NCI-H69 (cell line): Measurements from ENCODE around the gene FAM222B.
A peak's percentile ranks its signal among the peaks of the same experiment; 100 is the strongest.
"Not testable (repeated sequence)": the region's sequence is repeated elsewhere in the genome, so short reads cannot be mapped to it uniquely, and the experiment has no call there.

Source experiments
- DNase-seq: peaks from one replicate; lab custom pipeline; 2025; lab: John Stamatoyannopoulos, UW

The FAM222B gene

DNA sequence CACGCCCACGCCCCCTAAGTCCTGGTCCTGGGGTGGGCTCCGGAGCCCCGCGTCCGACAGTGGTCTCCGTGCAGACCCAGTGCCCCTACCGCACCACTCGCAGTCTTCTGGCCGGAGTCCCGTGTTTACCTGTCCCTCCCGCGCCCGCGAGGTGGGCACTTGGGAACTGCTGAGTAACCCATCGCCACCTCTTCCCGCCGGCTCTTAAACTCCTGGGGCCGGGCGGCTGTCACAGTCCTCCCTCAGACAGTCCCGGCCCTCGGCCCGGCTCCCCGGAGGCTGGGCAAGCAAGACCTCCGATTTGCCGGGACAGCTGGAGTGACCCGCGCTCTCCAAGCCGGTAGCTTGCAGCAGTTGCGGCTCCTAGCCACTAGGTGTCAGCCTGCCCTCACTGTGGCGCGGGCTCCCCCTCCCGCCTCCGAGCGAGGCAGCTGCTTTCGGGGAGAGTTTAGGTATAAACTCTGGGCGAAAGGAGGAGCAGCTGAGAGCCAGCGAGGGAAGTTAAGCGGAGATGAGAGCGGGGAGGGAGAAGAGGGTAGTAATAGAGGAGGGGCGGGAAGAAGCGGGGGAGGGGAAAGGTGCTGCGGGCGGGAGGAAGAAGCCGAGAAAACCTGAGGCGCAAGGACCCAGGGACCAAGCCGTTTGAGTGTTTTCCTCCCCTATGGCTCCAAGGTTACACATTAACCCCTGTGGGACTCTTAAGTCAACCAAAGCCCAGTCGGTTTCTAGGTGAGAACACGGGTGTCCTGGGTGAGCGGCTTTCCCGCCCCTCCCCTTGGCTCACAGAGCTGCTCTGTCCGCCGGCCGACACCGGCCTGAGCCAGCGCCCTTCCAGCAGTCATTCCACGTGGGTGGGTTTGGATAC, 115.7 kb downstream of the FAM222B start:
- peak; percentile 99 for DNase-seq

DNA sequence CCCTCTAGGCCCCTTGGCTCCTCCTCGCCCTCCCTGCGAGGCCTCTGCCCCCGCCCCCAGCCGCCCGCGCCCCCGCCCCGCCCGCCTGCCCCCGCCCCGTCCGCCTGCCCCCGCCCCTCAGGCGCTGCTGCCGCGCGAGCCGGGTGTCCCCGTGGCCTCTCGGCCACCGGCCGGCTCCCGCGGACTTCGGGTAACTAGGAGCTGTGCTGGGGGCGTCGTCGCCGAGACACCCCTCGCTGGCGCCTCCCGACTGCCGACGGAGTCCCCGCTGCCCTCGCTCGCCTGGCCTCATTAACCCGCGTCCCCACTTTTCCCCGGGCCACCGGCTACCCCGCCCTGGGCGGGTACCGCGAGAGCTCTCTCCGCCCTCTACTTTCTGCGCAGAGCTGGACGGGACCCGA, 116.4 kb downstream of the FAM222B start, which contains the start of gene TLCD1:
Gene TLCD1, minus strand, starts transcription at position 8 of the 401 bp plus-strand sequence. CDS start 136 bp downstream, outside the sequence.
- peak; percentile 89 for DNase-seq

DNA sequence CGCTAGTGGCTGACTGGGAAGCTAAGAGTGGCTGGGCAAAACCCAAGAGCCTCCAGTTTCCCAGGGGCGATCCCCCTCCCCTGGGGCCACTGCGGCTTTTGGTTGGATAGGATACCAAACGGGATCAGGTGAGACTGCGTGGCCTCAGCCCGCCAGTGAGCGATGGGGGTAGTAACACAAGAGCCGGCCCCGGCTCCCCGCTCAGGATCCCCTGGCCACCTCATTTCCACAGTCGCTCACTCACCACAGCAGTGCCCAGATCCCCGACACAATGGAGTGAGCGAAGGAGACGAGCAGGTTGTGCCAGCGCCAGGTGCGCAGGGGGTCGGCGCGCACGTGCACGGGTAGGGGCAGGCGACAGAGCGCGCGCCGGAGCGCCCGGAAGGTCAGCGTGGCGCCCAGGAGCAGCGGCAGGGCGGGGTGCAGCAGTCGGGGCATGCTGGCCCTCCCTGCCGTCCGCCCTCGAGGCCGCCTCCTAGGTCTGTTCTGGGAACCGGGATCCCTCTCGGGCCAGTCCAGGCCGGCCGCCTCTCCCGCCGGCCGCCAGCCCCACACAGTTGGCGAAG, 116.8 kb downstream of the FAM222B start:
- peak; percentile 94 for DNase-seq

DNA sequence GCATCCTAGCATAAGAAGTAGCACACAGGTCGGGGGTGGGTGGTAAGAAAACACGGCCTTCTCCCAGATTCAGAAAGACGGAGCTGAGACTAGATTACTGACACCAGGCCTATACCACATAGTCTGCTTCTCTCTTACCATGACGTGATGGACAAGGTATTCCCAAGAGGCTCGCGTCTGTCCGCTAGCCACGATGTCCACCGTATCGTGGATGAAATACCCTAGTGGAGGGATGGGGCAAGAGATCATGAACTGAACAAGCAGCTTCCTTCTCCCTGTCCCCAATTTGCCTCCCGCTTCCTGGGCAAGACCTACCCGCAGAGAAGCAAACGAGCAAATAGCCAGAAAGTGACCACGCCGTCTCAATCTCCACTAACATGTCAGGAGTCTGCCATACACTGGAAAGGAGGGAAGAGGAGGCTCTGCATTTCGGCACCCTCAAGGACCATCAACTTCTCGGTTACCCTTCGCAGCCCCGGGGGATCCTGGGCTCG, 117.4 kb downstream of the FAM222B start:
- peak; percentile 74 for DNase-seq

DNA sequence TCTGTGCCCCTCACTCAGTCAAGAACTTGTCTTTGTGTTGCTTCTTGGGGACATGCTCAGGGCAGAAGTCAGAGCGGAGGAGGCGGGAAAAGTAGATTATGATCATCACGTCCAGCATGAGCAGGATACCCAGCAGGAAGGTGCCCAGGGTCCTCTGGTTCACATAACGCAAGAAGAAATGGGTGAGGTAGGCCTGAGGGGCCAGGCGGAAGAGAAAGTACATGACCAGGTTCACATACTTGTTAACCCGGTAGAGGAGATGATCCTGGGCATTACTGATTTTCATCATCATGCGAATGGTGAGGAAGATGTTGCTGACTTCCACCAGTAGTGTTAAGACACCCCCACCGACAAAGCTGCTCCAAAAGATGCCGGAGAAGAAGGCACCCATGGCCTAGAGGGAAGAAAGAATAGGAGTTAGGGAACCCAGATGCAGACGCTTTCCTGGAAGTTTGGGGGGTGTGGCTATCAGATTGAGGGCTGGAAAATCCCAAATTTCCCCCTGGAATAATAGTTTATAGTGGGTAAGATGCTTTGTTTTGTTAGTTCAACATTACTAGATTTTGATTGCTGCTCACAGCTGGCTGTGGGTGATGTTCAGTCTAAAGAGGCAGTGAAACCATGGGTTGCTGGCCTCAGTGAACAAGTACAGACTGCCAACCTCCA, 118.0 kb downstream of the FAM222B start:
- DNase-seq = peak; percentile 52

DNA sequence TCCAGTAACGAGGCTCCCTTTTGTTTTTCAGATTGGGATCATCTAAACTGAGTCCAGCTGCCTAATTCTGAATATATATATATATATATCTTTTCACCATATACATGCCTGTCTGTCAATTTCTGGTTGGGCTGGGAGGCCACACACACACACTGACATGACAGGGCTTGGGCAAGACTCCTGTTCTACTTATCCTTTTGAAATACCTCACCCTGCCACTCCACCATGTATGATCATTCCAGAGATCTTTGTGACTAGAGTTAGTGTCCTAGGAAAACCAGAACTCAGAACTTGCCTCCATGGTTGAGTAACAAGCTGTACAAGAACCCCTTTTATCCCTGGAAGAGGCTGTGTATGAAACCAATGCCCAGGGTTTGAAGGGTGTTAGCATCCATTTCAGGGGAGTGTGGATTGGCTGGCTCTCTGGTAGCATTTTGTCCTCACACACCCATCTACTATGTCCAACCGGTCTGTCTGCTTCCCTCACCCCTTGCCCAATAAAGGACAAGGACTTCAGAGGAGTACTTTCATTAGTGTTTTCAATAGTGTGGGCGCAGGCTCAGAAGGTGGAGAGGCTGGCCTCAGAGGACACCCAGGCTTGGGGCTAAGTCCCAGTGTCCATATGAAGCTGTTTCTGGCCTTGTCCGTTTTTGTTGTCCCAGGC, 118.6 kb downstream of the FAM222B start:
- DNase-seq = not testable (repeated sequence)

DNA sequence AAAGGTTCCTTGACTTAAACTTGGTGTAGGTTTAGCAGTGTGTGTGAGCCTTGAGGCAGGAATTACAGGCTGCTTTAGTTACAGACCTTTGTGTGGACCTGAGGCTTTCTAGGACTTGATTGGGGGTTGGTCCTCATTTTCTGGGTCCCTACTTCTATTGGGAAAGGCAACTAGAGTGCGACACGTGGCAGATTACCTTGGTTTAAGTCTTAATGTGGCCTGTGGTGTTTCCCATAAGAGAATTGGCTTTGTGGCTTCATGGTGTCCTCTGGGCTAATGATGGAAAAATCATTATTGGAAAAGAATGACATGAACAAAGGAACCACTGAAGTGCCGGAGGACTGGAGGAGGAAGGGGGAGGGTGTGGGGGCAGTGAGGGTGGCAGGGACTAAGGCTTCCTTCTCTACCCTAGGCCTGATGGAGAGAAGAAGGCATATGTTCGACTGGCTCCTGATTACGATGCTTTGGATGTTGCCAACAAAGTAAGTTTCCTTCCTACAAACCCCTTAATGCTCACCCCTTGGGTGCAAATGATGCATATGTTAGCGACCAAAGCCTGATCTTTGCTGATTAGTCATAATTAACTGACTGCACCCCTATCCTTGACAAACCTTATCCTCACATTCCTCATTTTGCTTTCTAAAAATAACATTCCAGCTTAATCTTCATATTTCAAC, 119.3 kb downstream of the FAM222B start:
- DNase-seq = no peak

DNA sequence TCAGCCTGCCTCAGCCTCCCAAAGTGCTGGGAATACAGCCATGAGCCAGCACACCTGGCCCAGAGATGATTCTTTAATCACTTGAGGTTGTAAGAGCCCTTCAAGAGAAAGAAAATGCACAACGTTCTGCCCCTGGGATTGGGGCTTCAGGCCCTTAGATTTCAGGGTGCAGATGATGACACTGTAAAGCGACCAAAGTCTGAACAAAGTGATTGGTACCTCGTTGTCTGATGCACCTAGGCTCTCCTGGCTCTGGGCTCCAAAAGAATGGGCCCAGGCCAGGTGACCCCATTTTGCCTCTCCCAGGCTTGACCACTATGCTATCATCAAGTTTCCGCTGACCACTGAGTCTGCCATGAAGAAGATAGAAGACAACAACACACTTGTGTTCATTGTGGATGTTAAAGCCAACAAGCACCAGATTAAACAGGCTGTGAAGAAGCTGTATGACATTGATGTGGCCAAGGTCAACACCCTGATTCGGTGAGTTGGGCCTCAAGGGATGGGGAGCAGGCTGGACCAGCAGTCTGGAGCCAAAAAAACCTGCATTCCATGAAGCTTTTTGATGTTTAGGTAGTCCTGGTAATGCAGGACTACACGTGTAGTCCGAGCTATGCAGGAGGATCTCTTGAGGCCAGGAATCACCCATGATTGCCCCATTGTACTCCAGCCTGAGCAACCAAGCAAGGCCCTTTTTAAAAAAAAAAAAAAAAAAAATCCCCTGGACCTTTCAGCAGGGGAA, 120.0 kb downstream of the FAM222B start:
- no peak for DNase-seq

DNA sequence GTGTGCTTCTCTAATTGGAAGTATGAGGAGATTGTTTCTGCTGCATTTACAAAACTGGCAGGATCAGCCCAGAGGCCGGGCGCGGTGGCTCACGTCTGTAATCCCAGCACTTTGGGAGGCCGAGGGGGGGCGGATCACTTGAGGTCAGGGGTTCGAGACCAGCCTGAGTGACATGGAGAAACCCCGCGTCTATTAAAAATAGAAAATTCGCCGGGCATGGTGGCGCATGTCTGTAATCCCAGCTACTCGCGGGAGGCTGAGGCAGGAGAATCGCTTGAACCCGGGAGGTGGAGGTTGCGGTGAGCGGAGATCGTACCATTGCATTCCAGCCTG, 121.6 kb downstream of the FAM222B start:
- not testable (repeated sequence) for DNase-seq

DNA sequence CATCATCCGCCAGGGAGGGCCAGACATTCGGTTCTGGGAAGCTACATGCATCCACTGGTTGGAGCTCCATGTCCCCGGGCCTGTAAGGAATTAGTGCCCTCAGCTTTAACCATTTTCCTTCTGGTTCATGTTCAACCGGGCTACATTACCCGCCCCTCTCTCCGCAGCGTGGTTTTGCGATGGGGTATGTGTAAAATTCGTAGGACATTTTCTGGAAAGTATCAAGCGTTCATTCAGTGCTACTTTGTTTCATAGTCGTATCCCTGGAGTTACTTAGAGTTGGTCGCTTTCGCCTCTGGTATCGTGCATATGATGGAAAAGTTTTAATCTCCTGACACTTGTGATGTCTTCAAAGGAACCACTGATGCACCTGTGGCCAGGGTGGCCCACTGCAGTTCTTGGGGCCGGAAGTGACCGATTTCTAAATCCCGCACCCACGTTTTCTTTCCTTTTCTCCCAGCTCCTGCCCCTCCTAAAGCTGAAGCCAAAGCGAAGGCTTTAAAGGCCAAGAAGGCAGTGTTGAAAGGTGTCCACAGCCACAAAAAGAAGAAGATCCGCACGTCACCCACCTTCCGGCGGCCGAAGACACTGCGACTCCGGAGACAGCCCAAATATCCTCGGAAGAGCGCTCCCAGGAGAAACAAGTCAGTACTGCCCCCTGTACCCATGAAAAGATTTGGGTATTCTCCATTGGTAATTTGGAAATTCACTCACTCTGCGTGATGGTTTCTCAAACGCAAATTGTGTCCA, 122.2 kb downstream of the FAM222B start:
- no peak for DNase-seq

DNA sequence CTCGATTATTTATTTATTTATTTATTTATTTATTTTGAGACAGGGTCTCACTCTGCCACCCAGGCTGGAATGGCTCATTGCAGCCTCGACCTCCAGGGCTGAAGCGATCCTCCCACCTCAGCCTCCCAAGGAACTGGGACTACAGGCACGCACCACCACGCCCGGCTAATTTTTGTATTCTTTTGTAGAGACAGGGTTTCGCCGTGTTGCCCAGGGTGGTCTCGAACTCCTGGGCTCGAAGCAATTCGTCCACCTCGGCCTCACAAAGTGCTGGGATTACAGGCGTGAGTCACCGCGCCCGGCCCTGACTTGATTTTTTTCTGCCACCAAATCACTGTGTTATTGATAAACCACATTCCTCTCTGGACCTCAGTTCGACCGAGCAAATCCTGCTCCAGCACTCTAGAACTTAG, 123.6 kb downstream of the FAM222B start:
- no peak for DNase-seq

DNA sequence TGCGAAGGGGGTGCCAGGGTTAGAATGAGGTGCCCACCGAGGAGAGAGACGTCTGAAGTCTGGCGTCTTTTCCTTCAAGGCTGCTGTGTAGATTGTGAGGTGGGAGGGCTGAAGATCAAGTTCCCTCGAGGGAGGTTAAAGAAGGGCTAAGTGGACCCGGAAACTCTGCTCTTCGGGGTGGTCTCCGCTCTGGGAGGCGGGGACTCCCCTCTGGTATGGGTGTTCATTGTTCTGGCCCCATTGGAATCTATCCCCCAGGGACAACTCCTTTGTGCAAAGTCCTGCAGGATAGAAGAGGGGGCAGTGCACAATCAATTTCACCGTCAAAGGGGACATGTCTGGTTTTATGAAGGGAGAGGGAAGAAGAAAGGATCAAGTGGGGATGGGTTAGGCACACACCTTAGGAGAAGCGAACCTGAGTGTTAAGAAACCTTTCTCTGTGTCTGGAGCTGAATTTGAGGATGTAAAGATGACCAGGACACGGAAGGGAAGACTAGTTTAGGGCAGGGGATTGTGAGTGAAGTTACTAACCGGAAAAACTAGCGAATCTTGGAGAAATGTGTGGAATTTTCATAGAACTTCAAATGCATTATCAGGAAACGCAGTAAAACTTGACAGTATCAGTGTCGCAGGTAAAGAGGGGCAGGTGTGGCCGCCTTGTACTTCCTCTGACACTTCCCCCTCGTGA, 124.1 kb downstream of the FAM222B start:
- peak; percentile 58 for DNase-seq

DNA sequence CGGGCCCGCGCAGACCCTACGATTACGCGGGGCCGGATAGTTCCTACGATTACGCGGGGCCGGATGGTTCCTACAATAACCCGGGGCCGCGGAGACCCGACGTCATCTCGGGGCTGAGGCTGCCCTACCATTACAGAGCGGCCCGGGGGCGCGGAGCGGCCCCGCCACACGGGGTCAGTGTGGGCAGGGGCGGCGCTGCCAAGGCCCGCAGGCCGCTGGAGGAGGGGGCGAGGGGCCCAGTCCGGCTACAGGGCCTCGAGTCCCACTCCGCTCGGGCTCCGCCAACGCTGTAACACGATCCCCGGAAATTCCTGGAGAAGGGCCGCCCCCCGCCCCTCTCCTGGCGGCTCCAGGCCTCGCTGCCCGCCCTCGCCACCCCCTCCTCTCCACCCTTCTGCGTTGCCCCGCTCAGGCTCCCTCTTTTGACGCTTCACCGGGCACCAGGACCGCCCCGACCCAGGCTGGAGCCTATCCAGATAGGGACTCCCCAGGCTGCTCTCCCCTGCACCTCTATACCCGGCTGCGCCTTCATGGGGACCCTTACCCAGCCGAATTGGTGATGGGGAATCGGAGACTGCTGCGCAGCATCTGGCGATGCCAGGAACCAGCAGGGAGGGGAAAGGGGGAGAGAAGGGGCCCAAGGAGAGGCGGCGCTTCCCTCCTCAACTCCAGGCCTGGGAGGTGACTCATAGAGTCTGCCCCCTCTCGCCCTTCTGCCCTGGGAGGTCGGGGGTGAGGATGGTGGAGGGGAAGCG, 124.8 kb downstream of the FAM222B start, which contains the start of gene RAB34:
Gene RAB34, minus strand, starts transcription at position 291 of the 755 bp plus-strand sequence. CDS start 602 bp downstream, outside the sequence.
- DNase-seq = peak; percentile 88

DNA sequence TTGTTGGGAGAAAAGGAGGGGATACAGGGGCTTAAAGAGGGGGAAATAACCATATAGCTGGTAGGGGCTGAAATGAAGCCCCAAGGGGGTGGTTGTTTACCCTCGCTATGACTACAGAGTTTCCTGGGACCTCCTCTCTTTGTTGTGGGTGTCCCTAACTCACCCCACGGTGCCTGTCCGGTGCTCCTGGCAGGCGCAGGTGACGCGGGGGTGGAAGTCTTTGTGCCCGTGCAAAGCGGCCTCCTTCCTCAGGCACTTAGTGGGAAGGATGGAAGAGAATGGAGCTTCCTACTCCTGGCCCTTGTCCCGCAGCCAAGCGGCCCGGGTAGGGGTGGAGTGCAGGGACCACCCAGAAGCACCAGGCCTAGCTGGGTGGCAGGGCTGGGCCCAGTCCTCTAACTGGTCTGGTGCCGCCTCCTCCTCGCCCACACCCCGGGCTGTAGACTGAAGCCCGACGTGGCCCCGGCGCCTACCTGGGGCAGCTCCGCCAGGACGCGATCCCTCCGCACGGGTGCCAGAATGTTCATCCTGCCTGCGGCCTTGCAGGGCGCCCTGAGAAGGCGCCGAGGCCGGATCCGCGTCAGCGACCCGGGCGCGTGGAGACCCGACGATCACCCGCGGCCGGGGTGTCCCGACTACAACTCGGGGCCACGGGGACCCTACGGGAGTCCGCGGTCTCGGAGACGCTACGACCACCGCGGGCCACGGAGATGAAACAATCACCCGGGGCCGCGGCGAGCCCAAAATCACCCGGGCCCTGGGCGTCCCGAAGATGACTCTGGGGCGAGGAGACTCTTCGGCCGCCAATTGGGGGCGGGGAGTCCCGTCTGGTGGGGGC, 125.6 kb downstream of the FAM222B start:
- DNase-seq = no peak

DNA sequence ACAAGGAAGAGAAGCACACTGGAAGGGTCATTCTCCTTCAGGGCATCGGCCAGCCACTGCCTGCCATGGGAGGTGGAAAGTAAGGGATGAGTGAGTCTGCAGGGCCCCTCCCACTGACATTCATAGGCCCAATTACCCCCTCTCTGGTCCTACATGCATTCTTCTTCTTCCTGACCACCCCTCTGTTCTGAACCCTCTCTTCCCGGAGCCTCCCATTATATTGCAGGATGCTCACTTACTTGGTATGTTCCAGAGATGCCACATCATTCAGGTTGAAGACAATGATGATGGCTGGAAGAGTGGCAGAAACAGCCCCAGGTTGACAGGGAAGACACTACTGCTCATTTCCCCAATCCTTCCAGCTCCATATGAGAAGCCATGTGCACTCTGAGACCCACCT, 127.4 kb downstream of the FAM222B start:
- no peak for DNase-seq

DNA sequence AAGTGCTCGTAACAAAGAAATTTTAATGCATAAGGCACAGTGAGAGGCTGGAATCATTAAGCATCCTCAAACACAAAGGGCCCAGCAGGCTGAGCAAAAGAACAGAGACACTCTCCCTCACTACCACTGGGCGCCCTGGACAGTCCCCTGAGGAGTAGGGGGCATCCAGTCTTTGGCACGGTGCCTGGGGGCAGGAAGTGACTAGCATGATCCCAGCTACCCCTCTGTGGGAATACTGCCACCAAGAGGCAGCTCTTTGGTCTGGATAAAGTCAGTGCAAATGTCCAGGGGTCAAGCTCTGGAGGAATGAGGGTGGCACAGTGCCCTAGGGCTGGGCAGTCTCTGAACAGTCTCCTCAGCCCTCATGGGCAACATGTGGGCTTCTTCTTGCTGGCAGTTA, 128.3 kb downstream of the FAM222B start:
- no peak for DNase-seq

DNA sequence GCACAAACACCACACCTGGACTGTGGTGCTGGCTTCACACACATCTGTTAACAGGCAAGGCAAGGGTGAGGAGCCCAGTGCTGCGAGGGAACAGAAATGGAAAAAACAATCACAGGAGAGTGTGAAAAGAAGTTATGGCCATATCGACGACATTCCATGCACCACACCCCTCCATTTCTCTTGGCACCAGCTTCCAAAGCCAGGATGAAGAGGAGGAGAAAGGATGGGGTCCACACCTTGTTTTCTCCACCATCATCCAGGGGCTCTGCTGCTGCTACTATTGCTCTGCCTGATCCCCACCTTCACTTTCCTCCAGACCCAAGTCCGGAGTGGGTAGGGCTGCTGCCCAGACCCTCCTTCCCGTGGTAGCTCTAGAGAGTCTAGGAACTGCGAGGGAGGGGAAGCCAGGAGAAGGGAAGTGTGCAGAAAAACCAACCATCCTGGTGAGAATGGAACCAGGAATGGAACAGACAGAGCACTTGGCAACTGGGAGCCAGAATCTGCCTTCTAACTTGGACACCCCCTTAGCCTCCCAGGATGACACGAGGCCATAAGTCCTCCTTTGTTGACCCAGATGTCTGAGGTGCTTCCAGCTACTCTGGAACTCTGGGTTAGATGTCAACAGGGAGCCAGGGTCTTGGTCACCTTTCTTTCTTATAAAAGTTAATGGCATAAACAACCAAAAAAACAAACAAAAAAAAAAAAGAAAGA, 129.7 kb downstream of the FAM222B start:
- no peak for DNase-seq
